GM18951 (cell line): ENCODE data around the gene CDH20.

Experiments used
- POLR2A ChIP-seq: IDR thresholded peaks from 4 replicates; pipeline ENCODE4 v1.6.1; 2011; ENCODE audit warnings: mild to moderate bottlenecking; ENCODE audit not compliant: insufficient read length, insufficient read depth; ENCODE audit errors: extremely low read depth
- in situ Hi-C: fragments of 300-500 bp; cut with MboI; formaldehyde crosslinking; loops from one replicate; pipeline ENCODE4 v1.12.0; 2022; ENCODE audit warnings: low sequenced_read_pairs, mixed read lengths, inconsistent platforms; ENCODE audit not compliant: unreplicated experiment

Gene CDH20

GRCh38 chr18:61402726-61403125 lies 69.5 kb downstream of the CDH20 start:
- TF ChIP-seq POLR2A = no peak
- in situ Hi-C loops = no loop called here

DNA sequence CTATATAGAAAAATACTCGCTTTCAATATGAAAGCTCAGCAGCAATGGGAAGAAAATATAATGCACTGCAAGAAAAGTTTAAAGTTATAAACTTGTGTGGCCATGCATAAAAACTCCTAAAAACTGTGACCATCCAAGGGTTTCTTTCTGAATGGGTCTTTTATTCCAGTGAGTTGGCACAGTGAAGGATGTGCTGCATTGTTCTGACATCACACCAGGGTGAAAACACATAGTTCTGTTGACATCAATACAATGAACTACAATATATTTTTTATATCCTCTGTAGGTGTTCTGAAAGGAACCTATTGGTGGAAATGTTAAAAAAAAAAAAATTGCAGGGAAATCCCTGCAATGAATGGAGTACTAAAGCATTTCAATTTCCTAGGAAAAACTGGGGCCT lies 80.2 kb downstream of the CDH20 start:
- in situ Hi-C loops = no loop called here
- no peak for TF ChIP-seq POLR2A

GRCh38 chr18:61414086-61414485 lies 80.9 kb downstream of the CDH20 start:
- no peak for TF ChIP-seq POLR2A
- in situ Hi-C loops = no loop called here

GRCh38 chr18:61419763-61420162 lies 86.5 kb downstream of the CDH20 start:
- no peak for TF ChIP-seq POLR2A
- in situ Hi-C loops = no loop called here

DNA sequence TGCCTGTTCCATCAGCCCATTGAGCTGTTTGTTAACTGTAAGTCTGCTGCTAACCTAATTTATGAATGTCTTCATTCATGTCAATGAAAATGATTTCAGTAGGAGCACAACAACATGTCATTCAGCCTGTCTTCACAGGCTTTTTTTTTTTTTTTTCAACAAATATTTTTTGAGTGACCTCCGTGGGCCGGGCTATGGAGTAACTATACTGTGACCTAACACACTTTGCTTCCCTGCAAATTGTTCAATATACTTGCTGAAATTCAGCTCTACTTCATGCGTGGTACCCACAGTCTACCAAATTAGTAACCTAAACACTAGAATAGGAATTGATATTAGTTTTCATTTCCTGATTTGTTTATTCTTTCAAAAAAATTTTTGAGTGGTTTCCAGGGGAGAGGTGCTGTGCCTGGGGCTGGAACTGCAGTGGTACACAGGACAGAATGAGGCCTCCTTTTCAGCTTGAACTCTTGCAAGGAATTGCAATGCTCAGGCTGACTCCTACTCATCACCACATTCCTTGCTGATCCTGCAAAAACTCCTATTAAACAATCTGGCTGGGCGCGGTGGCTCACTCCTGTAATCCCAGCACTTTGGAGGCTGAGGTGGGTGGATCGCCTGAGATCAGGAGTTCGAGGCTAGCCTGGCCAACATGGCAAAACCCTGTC lies 87.1 kb downstream of the CDH20 start:
- TF ChIP-seq POLR2A = no peak
- in situ Hi-C loops = no loop called here

DNA sequence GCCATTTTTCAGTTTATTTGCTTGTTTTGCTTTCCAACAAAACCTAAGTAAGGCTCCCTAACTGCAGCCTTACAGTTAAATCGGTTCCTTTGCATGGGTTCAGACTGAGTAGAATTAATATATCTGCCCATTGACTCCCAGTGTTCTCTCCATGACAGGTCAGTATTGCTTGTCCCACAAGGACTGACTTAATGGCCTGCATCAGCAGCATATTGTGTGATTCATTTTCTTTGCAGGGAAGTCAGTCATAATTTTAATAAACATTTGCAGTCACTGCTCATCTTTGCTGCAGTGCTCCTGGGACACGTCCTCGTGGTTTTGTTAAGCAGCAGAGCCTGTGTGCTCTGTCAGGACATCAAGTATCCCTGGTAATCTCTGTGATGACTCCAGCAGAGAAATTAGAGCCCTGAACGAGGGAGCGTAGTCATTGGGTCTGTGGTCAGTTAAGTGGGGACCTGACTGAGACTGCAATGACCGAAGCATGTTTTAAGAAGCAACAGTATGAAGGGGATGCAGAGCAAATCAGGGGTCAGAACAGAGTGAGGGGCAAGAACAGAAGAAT lies 93.3 kb downstream of the CDH20 start:
- in situ Hi-C loops = no loop called here

GRCh38 chr18:61428266-61428665 lies 95.0 kb downstream of the CDH20 start:
- TF ChIP-seq POLR2A = no peak
- in situ Hi-C loops = no loop called here

More for the DNA sequence above, 93.3 kb downstream of the CDH20 start:
- TF ChIP-seq POLR2A = no peak

GRCh38 chr18:61432590-61432989 lies 99.4 kb downstream of the CDH20 start:
- in situ Hi-C loops = no loop called here
- no peak for TF ChIP-seq POLR2A

DNA sequence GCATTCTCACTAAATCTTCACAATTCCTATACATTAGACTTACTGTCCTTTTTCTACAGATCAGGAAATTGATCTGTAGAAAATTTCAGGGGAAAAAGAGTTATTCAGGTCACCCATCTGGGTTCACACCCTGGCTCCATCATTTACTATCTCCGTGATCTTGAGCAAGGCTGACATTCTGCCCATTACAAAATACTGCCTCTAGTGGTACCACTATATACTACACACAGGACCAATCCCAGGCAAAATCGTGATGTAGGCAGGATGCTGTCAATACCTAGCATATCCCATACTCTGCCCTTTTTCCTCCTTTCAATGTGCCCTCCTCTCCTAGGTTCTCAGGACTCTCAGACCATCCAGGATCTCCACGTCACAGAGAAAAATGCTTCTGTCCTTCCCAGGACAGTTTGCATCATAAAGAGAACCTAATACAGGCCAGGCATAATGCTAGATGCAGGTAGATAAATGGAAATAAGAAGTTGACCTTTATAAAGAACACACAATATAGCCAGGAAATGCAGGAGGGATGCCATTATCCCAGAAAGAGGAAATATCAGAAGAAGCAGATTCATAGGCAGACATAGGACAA lies 101.9 kb downstream of the CDH20 start:
- in situ Hi-C loops = no loop called here
- no peak for TF ChIP-seq POLR2A

- no peak for TF ChIP-seq POLR2A
- in situ Hi-C loops = no loop called here
Measured at GRCh38 chr18:61443081-61443725, 110.0 kb downstream of the CDH20 start.

DNA sequence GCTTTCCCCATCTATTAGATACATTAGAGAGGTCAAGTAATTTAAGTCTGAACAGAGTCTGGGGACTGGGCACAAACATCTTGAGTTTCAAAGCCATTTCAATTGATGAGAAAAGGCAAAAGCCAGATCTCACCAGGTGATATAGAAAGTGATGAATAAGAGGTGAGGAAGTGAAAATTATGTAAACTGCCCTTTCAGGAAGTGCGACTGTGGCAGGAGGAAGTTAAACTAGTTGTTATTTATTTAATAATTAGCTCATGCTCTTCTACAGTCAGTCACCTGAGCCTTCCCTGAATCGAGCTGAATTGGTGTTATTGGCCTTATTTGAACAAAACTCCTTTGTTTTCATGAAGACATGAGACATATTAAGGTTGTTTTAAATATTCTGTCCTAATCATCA lies 115.1 kb downstream of the CDH20 start:
- no peak for TF ChIP-seq POLR2A

DNA sequence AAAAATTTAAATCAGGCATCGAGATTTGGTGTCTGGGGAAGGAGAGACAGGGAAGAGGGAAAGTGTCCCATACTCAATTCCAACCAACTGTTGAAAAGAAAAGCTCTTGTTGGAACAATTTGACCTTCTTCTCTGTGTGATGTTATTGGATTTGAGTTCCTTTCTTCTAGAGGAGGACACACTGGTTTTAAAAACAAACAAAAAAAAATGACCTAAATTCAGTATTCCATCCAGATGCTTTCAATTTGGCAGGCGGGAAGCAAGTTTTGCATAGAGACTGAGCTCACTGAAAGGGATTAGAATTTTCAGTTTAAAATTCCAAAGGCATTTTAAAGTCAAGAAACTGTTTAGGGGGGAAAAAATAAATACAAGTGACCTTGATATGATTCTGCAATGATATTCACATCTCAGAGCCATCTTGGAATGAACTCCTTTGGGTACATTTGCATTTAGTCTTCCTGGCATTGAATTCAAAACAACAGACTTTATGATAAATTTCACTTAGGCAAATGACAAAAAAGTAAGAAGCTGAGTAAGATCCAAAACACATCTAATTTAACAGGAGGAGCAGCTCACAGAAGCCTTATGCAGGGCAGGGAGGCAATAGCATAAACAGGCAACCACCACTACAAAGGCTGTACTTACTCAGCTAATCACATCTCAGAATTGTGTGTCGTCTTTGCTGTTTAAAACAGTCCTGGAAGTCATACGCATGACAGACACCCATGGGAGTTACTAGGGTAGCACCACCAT lies 126.8 kb downstream of the CDH20 start:
- in situ Hi-C loops = no loop called here
- no peak for TF ChIP-seq POLR2A

More for the DNA sequence above, 115.1 kb downstream of the CDH20 start:
- in situ Hi-C loops = no loop called here

GRCh38 chr18:61464551-61465142 lies 131.4 kb downstream of the CDH20 start:
- no peak for TF ChIP-seq POLR2A
- in situ Hi-C loops = no loop called here
